ENCODE results near the gene FSD2. TPM values are rescaled to one million over a fixed set of nuclear protein-coding genes. Genes with fewer than 3 reads are reported as not detected.
A peak's percentile ranks its signal among the peaks of the same experiment; 100 is the strongest.

Gene FSD2
- total RNA-seq, 1 donor from 2014 or later, result not detected

GRCh38 chr15:82833362-82833682 lies 27.5 kb upstream of the FSD2 start:
- DNase-seq (ENCODE audit: low read depth), result no peak
- Histone ChIP-seq H3K4me3 (ENCODE audit: low read depth, low read length) (no peak overlapping the region), H3K27me3 (ENCODE audit: control insufficient read depth, insufficient read depth, low read length) (no peaks in the 10 kb centered on the region), H3K36me3 (ENCODE audit: control insufficient read depth, insufficient read depth, low read length) (peaks cover 30% of the 10 kb centered on the region)
- TF ChIP-seq CTCF (IDR thresholded peaks at IDR 0.05; ENCODE audit: insufficient read depth, low read length, severe bottlenecking), result no peak
- no peak for FAIRE-seq

GRCh38 chr15:82832601-82833361 lies 26.9 kb upstream of the FSD2 start:
- H3K27me3 ChIP-seq (ENCODE audit: control insufficient read depth, insufficient read depth, low read length), result no peaks in the 10 kb centered on the region
- peaks cover 30% of the 10 kb centered on the region for H3K36me3 ChIP-seq (ENCODE audit: control insufficient read depth, insufficient read depth, low read length)
- DNase-seq (ENCODE audit: low read depth) (peak; percentile 96), FAIRE-seq (no peak)
- TF ChIP-seq CTCF (IDR thresholded peaks at IDR 0.05; ENCODE audit: insufficient read depth, low read length, severe bottlenecking), result no peak
- no peak overlapping the region for H3K4me3 ChIP-seq (ENCODE audit: low read depth, low read length)

- no peaks in the 10 kb centered on the region for H3K27me3 ChIP-seq (ENCODE audit: control insufficient read depth, insufficient read depth, low read length)
- H3K36me3 ChIP-seq (ENCODE audit: control insufficient read depth, insufficient read depth, low read length), result peaks cover 27% of the 10 kb centered on the region
- FAIRE-seq, result no peak
- TF ChIP-seq CTCF (IDR thresholded peaks at IDR 0.05; ENCODE audit: insufficient read depth, low read length, severe bottlenecking), result no peak
- no peak overlapping the region for H3K4me3 ChIP-seq (ENCODE audit: low read depth, low read length)
- DNase-seq (ENCODE audit: low read depth), result no peak
These were observed 26.2 kb upstream of the FSD2 start for GRCh38 chr15:82831894-82832600.

GRCh38 chr15:82830427-82831173 lies 24.7 kb upstream of the FSD2 start:
- TF ChIP-seq CTCF (IDR thresholded peaks at IDR 0.05; ENCODE audit: insufficient read depth, low read length, severe bottlenecking), result no peak
- no peak overlapping the region for H3K4me3 ChIP-seq (ENCODE audit: low read depth, low read length)
- no peak for FAIRE-seq
- no peaks in the 10 kb centered on the region for H3K27me3 ChIP-seq (ENCODE audit: control insufficient read depth, insufficient read depth, low read length)
- H3K36me3 ChIP-seq (ENCODE audit: control insufficient read depth, insufficient read depth, low read length), result peaks cover 21% of the 10 kb centered on the region
- peak; percentile 32 for DNase-seq (ENCODE audit: low read depth)

GRCh38 chr15:82829234-82829633 lies 23.4 kb upstream of the FSD2 start:
- H3K4me3 ChIP-seq (ENCODE audit: low read depth, low read length), result no peak overlapping the region
- H3K36me3 ChIP-seq (ENCODE audit: control insufficient read depth, insufficient read depth, low read length), result peaks cover 17% of the 10 kb centered on the region
- no peak for FAIRE-seq
- no peak for DNase-seq (ENCODE audit: low read depth)
- H3K27me3 ChIP-seq (ENCODE audit: control insufficient read depth, insufficient read depth, low read length), result no peaks in the 10 kb centered on the region
- no peak for TF ChIP-seq CTCF (IDR thresholded peaks at IDR 0.05; ENCODE audit: insufficient read depth, low read length, severe bottlenecking)
